ENCODE measurements around the gene REXO4. TPM values are rescaled to one million over a fixed set of nuclear protein-coding genes. Genes with fewer than 3 reads are reported as not detected.

Gene REXO4
- total and polyA plus RNA-seq, 2 of the 13 experiments (the other 11 are each of a cell fraction or from before 2014, with no cell fraction given): 18.5 to 30.4 TPM

GRCh38 chr9:133417541-133418461, at the start of gene REXO4 (continued):
- TF ChIP-seq PRDM10 (CRISPR knock-in tag; IDR thresholded peaks at IDR 0.05; ENCODE audit: low read depth): peak; percentile 76; the same call in 1 of the 2 replicates
- peak; percentile 88 for TF ChIP-seq MAX (IDR thresholded peaks at IDR 0.05)
- peak; percentile 94 for TF ChIP-seq ZNF772 (CRISPR knock-in tag; IDR thresholded peaks at IDR 0.05)
- TF ChIP-seq NFYC (CRISPR knock-in tag; IDR thresholded peaks at IDR 0.05): peak; percentile 47
- no peak; the same call in 1 of the 2 replicates for TF ChIP-seq ZNF546 (CRISPR knock-in tag; conservative IDR thresholded peaks at IDR 0.05)
- no peak; the same call in 1 of the 2 replicates for TF ChIP-seq ZNF280D (CRISPR knock-in tag; IDR thresholded peaks at IDR 0.05)
- no peak for TF ChIP-seq GTF2F1 (IDR thresholded peaks at IDR 0.05; ENCODE audit: low read length)
- no peak for TF ChIP-seq ZNF142 (CRISPR knock-in tag; IDR thresholded peaks at IDR 0.05)
- no peak for TF ChIP-seq ZBTB1 (CRISPR knock-in tag; IDR thresholded peaks at IDR 0.05; ENCODE audit: borderline replicate concordance)
- TF ChIP-seq ZNF343 (CRISPR knock-in tag; IDR thresholded peaks at IDR 0.05): 0 out of 2 replicates have a peak, but pooled peaks have one; percentile 18
- TF ChIP-seq BHLHE40 (IDR thresholded peaks at IDR 0.05; ENCODE audit: low read length): peak; percentile 97
